Adipocyte (in vitro differentiated cells): ENCODE data around the gene FNDC10.

Source experiments
- DNase-seq: peaks from one replicate; pipeline ENCODE4 v3.0.0-alpha.2; 2015; ENCODE audit warnings: low read depth
- H3K27me3 ChIP-seq: replicated peaks from 2 replicates; pipeline ENCODE4 v1.7.0; 2013; ENCODE audit warnings: mild to moderate bottlenecking, low read length, moderate library complexity; ENCODE audit not compliant: control insufficient read depth, insufficient read depth
- H3K36me3 ChIP-seq: 2 replicates; pipeline ENCODE4 v1.7.0; 2013; ENCODE audit warnings: low read length, mild to moderate bottlenecking, moderate library complexity; ENCODE audit not compliant: control insufficient read depth, insufficient read depth, severe bottlenecking
- H3K4me1 ChIP-seq: 2 replicates; pipeline ENCODE4 v1.7.0; 2013; ENCODE audit warnings: mild to moderate bottlenecking, low read length, moderate library complexity; ENCODE audit not compliant: control insufficient read depth, insufficient read depth
- H3K4me3 ChIP-seq: 2 replicates; pipeline ENCODE4 v1.7.0; 2013; ENCODE audit warnings: mild to moderate bottlenecking, low read length, moderate library complexity
- H3K9ac ChIP-seq: 2 replicates; pipeline ENCODE4 v1.7.0; 2013; ENCODE audit warnings: mild to moderate bottlenecking, low read length, moderate library complexity
- H3K9me3 ChIP-seq: 2 replicates; pipeline ENCODE4 v1.7.0; 2013; ENCODE audit warnings: mild to moderate bottlenecking, low read length, moderate library complexity; ENCODE audit not compliant: control insufficient read depth

Gene FNDC10

GRCh38 chr1:1626207-1627141 is 26.5 kb upstream of the FNDC10 start:
- no peaks in the 10 kb centered on the region for H3K27me3 ChIP-seq
- no peak overlapping the region for H3K9ac ChIP-seq
- no peak overlapping the region for H3K4me3 ChIP-seq
- H3K9me3 ChIP-seq = no peaks in the 10 kb centered on the region
- peaks cover 4% of the 10 kb centered on the region for H3K36me3 ChIP-seq
- no peaks in the 10 kb centered on the region for H3K4me1 ChIP-seq
- no peak for DNase-seq

- peaks cover 4% of the 10 kb centered on the region for H3K36me3 ChIP-seq
- DNase-seq = no peak
- no peaks in the 10 kb centered on the region for H3K4me1 ChIP-seq
- no peak overlapping the region for H3K9ac ChIP-seq
- no peaks in the 10 kb centered on the region for H3K27me3 ChIP-seq
- H3K4me3 ChIP-seq = no peak overlapping the region
- no peaks in the 10 kb centered on the region for H3K9me3 ChIP-seq
Observed at GRCh38 chr1:1625824-1626206, 25.9 kb upstream of the FNDC10 start.

- no peak for DNase-seq
Observed at GRCh38 chr1:1625404-1625775, 25.5 kb upstream of the FNDC10 start.

GRCh38 chr1:1624443-1625403 is 24.8 kb upstream of the FNDC10 start:
- H3K4me1 ChIP-seq = no peaks in the 10 kb centered on the region
- H3K36me3 ChIP-seq = peaks cover 4% of the 10 kb centered on the region
- no peak overlapping the region for H3K4me3 ChIP-seq
- H3K27me3 ChIP-seq = no peaks in the 10 kb centered on the region
- DNase-seq = no peak
- no peak overlapping the region for H3K9ac ChIP-seq
- H3K9me3 ChIP-seq = no peaks in the 10 kb centered on the region

More at GRCh38 chr1:1625404-1625775, 25.5 kb upstream of the FNDC10 start:
- Histone ChIP-seq H3K9ac (no peak overlapping the region), H3K27me3 (no peaks in the 10 kb centered on the region), H3K4me1 (no peaks in the 10 kb centered on the region), H3K4me3 (no peak overlapping the region), H3K9me3 (no peaks in the 10 kb centered on the region), H3K36me3 (peaks cover 4% of the 10 kb centered on the region)

- no peak for DNase-seq
- Histone ChIP-seq H3K9me3 (no peaks in the 10 kb centered on the region), H3K36me3 (peaks cover 4% of the 10 kb centered on the region), H3K9ac (no peak overlapping the region), H3K27me3 (no peaks in the 10 kb centered on the region), H3K4me3 (no peak overlapping the region), H3K4me1 (no peaks in the 10 kb centered on the region)
Observed at GRCh38 chr1:1623631-1624442, 23.9 kb upstream of the FNDC10 start.

GRCh38 chr1:1623181-1623630 is 23.3 kb upstream of the FNDC10 start:
- no peak for DNase-seq
- H3K36me3 ChIP-seq = no peaks in the 10 kb centered on the region
- H3K27me3 ChIP-seq = no peaks in the 10 kb centered on the region
- H3K4me3 ChIP-seq = no peak overlapping the region
- no peaks in the 10 kb centered on the region for H3K9me3 ChIP-seq
- no peaks in the 10 kb centered on the region for H3K4me1 ChIP-seq
- H3K9ac ChIP-seq = no peak overlapping the region

- DNase-seq = no peak
- H3K36me3 ChIP-seq = peaks cover 4% of the 10 kb centered on the region
Observed at GRCh38 chr1:1622788-1623094, 22.8 kb upstream of the FNDC10 start.

GRCh38 chr1:1622010-1622787 is 22.3 kb upstream of the FNDC10 start:
- Histone ChIP-seq H3K9me3 (no peaks in the 10 kb centered on the region), H3K27me3 (no peaks in the 10 kb centered on the region), H3K4me1 (peaks cover 3% of the 10 kb centered on the region), H3K36me3 (peaks cover 6% of the 10 kb centered on the region), H3K4me3 (no peak overlapping the region), H3K9ac (no peak overlapping the region)
- no peak for DNase-seq

More at GRCh38 chr1:1622788-1623094, 22.8 kb upstream of the FNDC10 start:
- Histone ChIP-seq H3K4me1 (no peaks in the 10 kb centered on the region), H3K9ac (no peak overlapping the region), H3K9me3 (no peaks in the 10 kb centered on the region), H3K4me3 (no peak overlapping the region), H3K27me3 (no peaks in the 10 kb centered on the region)

- Histone ChIP-seq H3K9ac (no peak overlapping the region), H3K27me3 (no peaks in the 10 kb centered on the region), H3K36me3 (peaks cover 6% of the 10 kb centered on the region), H3K4me1 (peaks cover 10% of the 10 kb centered on the region), H3K4me3 (no peak overlapping the region), H3K9me3 (no peaks in the 10 kb centered on the region)
- DNase-seq = no peak
Observed at GRCh38 chr1:1621173-1622009, 21.5 kb upstream of the FNDC10 start.
